ENCODE results near the gene ADI1.
"Not testable (repeated sequence)": the region's sequence is repeated elsewhere in the genome, so short reads cannot be mapped to it uniquely, and the experiment has no call there.

The ADI1 gene

DNA sequence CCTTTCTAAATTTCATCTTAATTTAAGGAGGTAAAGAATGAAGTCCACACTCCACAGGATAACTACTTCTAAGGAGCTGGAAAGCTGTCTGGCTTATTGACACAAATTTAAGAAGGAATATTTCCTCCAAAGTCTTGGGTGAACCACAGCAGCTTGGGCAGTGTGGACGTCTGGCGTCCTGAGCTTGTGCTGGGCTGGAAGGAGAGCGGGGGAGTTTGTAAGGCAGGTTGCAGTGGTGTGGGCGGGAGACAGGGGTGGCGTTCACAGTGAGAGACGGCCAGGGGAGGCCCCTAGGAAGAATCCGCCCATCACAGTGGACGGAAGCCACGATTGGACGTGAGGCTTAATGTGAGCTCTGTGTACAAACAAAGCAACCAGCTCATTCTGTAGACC, 25.7 kb downstream of the ADI1 start:
- no peak for DNase-seq (ENCODE audit: low read depth in 2 of 2)

DNA sequence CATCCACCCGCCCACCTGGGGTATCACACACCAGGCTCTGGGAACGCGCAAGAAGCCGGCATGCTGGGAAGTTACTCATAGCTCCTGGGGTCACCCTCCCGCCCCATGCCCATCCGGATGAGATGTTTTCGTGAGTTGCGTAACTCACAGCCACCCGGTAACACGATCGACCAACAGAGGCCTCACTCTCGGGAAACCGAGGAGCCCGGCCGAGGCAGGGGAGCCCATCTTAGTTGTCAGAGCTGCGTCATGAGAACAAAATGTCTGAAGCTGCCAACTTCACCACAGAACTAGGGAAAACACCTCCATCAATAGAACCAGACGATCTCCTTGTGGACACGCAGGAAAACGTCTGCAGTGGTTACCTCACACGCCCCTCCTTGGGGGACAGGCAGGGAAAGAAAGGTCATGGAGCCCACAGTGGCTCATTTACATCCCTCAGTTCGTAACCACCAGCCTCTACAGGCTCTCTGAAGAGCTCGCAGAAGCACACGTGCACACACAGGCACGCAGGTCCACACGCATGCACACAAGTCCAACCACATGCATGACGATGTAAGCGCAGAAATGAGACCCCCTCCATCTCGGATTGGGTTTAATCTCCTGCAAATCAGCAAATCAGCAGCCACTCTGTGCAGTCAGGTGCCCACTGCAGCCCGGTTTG, 26.2 kb downstream of the ADI1 start:
- peak in 1 of 2 experiments; percentile 8 for DNase-seq (ENCODE audit: low read depth in 2 of 2)

DNA sequence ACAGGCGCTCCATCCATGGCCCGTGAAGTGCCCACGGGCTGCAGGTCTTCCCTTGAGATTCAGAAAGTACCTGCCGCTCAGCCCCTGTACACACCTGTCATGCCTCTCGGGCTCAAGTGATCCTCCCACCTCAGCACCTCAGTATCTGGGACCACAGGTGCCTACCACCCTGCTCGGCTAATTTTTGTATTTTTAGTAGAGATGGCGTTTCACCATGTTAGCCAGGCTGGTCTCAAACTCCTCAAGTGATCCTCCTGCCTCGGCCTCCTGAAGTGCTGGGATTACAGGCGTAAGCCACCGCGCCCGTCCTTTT, 26.9 kb downstream of the ADI1 start:
- DNase-seq (ENCODE audit: low read depth in 2 of 2) = not testable (repeated sequence)

DNA sequence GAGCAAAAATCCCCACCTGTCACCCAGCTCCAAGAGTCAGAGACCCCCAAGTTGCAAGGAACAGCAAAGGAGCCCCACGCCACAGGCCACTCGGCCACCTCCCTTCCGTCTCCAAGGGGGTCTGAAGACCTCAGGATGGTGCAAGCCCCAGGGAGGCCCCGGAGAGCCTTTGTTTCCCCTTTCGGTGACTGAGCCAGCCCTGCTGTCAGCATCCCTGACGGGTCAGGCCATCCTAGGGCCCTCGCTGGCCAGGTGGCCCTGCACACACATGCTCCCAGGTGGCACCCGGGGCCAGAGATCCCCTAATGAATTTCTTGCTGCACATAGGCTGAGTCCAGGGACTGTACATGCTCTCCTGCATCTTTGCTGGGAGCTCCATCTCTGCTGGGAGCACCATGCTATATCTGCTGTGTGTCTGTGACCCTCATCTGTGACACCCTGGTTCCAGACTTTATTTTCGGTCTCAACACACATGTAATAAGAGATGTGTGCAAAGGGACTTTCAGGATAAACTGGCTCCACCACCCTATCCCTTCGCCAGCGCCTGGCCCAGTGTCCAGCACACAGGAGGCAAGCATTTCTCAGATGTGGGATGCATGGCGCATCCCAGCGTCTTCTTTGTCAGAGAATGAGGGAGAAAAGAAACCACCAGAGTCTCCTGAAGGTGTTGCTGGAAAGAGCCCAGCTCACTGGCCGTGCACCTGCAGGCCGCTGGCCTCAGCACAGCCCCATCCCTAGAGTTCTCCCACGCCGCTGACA, 27.4 kb downstream of the ADI1 start:
- no peak for DNase-seq (ENCODE audit: low read depth in 2 of 2)

DNA sequence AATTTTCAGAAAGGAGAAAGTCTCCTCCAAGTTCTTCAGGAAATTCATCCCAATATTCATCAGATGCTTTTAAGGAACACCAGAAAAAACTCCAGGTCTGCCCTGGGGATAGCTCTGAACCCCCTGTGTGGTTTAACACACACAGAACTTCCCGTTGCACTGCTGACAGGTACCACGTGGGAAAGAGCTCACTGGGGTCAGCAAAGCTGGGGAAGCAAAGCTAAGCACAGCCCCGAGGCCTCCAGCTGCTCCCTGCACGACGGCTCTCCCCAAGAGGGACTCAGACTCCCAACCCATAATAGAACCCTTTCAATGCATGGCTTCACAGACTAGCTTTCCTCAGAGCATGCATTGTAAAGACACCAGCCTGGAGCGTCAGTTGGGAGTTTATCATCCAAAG, 28.0 kb downstream of the ADI1 start:
- no peak for DNase-seq (ENCODE audit: low read depth in 2 of 2)

DNA sequence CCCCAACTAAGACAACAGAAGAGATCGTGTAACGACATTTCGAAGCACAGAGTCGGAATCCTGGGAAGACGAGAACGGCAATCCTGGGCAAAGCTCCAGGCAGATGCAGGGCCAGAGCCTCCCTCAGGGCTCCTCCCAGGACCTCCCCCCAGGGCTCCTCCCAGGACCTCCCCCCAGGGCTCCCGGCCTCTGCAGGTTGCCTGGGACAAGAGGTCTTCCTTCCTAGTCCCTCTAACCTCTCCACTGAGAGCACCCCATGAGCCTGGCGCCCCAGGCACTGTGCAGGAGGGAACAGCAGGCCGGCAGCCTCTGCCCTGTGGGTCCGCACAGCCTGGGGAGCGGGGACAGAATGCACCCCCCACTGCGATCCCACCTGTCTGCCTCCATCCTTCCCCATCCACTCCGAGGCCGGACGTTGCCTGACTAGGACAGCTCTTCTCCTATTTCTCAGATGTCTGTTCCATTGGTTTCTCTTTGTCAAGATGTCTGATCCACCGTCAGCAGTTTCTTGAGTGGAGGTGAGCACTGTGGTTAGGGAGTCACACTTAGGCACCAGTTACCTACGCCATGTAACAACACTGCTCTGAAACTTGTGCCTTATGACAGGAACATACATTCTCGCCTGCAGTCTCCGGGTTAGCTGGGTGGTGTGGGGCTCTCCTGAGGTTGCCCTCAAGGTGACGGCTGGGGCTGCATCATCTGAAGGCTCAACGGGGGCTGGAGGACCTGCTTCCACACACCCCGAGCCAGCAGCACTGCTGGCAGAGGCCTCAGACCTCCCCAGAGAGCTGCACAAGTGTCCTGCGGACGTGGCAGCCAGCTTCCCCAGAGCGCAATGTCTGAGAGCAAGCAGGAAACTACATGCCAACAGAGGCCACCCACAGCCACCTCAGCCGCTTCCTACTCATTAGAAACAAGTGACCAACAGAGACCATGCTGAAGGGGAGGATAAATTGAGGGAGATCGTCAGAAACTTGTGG, 28.9 kb downstream of the ADI1 start:
- DNase-seq (ENCODE audit: low read depth in 2 of 2) = no peak

DNA sequence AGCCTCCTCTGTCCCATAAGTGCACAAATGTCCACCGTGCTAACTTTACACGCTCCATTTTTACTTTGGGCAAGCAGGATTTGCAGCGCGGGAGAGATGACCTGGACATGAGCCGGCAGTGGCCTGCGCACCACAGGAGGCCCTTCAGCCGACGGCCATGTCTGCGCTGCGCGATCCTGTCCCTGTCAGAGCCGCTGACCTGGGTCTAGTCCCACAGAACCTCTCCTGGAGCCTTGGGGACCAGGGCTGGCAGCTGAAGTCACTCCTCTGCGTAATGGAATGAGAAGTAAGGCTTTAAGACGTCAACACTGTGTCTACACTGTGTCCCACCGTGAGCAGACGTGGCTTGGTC, 29.6 kb downstream of the ADI1 start:
- DNase-seq (ENCODE audit: low read depth in 2 of 2) = no peak

DNA sequence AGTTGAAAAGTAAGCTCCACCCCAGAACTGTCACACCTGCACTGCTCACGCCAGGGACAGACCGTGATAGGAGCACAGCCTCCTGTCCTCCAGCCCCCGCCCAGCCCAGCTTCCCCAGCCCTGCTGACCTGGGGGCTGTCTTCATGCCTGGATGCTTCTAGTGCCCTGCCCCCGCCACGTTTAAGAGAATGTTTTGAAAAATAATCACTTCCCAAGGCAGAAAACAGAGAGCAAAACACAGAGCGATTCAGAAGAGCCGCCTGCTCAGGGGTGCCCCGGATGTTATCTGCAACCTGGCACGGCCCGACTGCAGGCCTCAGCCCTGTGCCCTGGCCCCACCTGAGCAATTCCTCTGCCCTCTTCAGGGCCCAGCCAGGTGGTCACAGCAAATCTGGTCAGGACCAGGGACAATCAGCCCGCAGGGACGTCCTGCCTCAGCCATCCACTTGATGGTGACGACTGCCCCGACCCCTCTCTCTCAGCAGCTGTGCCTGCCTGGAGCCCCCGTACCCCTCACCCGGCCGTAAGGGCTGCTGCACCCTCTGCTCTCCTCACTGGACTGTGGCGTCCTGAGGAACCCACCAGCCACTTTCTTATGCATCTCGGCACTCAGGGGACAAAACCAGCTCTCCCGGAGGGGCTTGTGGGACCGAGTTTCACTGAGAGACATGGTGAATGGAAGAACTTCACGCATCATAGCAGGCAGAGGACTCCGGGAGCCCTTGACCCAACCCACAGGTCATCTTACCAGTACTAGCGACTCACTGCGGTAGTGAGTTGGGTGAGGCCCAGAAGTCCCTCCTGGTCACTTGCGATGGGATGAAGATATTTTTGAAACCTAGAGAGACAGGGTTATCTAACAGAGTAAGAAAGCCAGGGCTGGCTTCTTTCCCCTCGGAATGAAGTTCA, 30.2 kb downstream of the ADI1 start:
- DNase-seq (ENCODE audit: low read depth in 2 of 2) = no peak

DNA sequence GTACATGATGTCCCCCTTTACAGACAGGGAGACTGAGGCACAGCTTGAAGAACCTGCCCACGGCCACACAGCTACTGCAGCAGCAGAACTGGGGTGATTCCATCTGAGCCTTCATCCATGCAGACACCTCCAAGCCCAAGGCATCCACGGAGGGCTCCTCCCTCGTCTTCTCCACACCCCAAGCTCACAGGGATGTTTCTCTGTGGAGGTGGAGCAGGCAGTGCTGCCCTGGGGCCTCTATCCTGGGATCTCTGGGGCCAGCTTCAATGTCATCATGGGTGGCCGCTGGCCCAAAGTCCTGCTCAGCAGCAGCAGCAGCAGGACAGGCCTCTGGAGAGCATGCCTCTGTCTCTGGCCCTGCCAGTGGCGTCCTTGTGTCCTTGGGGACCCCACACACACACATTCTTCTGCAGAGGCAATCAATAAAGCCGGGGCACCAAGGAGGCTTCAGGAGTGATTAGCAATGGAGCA, 31.2 kb downstream of the ADI1 start:
- DNase-seq (ENCODE audit: low read depth in 2 of 2) = no peak

DNA sequence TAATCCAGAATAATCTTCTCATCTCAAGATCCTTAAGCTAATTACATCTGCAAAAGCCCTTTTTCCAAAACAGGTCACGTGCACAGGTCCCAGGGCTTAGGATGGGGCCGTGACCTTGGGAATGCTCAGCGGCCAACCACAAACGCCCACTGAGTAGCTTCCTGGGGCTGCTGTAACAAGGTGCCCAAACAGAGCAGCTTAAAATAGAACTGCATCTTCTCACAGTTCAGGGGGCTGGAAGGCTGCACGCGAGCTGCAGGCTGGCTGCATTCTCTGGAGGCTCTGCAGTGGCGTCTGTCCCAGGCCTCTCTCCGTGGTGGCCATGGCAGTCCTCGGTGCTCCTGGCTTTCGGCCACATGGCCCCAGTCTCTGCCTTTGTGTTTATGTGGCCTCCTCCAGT, 31.9 kb downstream of the ADI1 start:
- DNase-seq (ENCODE audit: low read depth in 2 of 2) = no peak

DNA sequence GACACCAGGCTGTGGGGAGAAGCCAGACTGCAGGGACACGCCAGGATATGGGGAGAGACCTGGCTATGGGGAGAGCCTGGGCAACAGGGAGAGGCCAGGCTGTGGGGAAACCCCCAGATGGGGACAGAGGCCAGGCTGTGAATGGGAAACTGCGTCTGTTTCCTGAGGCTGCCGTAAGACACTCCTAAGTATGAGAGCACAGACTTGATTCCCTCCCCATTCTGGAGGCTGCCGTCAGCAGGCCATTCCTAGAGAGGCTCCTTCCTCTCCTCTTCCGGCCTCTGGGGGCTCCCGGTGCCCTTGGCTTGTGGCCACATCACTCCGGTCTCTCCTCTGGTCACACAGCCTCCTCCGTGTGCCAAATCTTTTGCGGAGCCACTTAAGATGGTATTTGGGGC, 32.3 kb downstream of the ADI1 start:
- DNase-seq (ENCODE audit: low read depth in 2 of 2) = no peak

DNA sequence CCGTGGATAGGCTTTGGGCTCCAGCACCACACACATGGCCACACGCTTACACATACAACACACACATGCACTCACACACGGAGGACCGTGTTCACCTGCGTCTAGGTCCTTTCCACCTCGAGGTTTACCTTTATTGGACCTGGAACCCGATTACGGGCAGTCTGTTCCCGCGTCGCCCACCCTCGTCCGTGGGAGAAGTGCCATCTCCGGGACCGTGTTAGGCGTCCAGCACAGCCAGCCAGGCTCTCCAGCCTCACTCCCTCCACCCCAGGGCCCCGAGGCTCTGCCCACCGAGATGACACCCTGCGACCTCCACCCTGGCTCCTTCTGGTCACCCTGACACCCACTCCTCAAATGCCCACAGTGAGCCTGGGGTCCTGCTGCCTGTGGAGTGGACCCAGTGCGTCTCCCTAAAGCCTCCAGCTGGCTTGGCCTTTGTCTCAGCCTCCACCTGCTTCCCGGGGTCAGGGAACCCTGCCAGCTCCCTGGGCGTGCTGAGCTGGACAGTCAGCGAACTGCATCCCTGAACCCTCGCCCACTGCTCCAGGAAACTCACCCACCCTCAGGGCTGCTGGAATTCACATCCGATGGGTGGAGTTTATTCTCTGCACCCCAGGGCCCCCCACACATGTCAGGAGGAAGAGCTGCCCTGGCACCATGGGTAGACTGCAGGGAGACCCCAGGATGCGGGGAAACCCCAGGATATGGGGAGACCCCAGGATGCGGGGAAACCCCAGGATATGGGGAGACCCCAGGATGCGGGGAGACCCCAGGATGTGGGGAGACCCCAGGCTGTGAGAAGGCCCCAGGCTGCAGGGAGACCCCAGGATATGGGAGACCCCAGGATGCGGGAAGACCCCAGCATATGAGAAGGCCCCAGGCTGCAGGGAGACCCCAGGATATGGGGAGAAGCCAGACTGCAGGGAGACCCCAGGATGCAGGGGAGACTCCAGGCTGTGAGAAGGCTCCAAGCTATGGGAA, 33.0 kb downstream of the ADI1 start:
- no peak for DNase-seq (ENCODE audit: low read depth in 2 of 2)

DNA sequence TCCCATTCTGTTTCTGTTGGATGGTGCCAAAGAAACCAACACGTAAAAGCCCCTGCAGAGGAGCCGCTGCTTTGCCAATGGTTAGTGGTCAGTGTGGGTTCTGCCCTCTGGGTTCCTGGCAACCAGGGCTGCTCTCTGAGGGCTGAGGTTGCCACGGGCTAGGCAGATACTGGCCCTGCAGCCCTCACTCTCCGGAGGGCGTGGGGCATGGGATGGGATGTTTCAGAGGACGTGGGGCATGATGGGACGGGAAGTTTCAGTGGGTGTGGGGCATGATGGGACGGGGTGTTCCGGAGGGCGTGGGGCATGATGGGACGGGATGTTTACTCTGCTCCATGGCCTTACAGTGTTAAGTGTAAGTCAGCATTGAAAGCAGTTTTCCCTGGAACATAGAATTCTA, 34.2 kb downstream of the ADI1 start:
- no peak for DNase-seq (ENCODE audit: low read depth in 2 of 2)

DNA sequence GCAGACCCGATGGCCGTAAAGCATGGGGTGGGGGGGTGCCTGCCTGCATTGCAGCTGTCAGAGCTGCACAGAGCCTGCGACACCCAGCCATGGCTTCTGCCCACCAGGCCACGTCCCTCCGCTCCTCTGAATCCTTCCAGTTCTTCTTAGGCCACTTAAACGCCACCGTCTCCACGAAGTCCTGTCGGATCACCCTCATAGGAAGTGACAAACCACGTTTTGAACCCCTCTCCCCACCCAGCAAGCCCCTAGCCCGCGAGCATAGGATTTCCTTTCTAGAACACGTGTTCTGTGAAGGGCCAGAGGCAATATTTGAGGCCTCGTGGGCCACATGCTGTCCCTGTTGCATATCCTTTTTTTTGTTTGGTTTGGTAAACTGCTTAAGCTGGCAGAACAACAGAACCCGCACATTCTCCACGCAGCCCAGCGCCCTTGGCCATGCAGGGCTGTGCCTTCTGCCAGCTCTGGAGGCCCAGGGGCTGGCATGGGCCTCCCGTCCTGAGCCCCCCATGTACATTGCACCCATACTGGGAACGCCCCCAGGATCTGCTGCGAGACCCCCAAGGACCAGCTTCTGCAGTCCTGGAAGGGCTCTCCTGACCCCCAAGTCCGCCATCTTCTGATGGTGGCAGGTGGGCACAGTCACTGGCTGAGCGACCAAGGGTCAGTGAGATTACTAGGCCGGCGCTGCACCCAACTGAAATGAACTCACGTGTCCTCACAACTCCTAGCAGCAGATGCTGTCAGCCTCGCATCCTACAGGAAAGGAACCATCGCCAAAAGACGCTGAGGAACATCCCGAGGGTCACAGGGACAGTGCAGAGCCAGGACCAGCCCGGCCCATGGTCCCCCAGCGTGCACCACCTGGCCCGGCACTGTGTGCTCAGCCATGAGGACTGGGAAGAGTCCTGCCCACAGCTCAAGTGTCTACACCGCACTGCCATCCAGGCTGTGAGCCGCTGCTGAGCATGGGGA, 35.1 kb downstream of the ADI1 start:
- DNase-seq (ENCODE audit: low read depth in 2 of 2) = no peak

DNA sequence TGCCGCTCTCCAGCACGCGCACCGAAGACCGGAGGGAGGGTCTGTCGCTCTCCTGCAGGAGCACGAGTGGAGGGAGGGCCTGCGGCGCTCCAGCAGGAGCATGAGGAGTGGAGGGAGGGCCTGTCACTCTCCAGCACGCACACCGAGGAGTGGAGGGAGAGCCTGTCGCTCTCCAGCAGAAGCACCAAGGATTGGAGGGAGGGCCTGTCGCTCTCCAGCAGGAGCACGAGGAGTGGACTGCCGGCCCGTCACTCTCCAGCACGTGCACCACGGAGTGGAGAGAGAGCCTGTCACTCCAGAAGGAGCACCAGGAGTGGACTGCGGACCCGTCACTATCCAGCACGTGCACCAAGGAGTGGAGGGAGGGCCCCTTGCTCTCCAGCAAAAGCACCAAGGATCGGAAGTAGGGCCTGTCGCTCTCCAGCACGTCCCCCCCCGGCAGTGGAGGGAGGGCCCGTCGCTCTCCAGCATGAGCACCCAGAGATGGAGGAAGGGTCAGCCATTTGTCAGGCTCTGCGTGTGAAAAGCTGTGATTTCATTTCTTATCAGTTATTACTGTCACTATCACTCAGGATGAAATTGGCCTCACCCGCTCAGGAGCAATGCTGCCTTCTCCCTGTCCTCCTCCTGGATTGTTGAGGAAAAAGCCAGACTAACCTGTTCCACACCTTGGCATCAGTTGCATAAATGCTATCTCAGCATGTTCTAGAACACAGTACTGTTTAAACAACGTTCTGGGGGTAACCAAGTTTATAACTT, 35.9 kb downstream of the ADI1 start:
- peak; percentile 84 to 88 for DNase-seq (ENCODE audit: low read depth in 2 of 2)

DNA sequence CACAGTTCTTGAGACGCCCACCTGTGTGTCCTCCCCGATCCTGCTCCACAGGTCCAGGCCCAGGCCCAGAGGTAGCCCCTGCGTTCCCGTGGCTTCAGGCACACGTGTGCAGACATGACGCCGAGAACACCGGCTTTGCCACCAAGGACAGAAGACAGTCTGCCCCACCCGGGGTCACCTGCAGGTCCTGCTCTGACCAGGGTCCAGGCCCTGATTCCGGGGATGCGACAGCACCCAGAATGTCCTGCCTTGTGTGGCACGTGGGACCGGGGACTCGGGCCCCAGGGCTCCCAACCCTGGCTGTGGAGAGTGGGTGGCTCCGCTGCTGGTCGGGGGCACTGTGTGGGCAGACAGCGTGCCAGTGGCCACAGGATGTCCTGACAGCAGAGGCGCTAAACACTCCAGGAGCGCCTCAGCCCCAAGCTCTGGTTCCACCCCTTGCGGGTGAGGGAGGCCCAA, 36.9 kb downstream of the ADI1 start:
- no peak for DNase-seq (ENCODE audit: low read depth in 2 of 2)

DNA sequence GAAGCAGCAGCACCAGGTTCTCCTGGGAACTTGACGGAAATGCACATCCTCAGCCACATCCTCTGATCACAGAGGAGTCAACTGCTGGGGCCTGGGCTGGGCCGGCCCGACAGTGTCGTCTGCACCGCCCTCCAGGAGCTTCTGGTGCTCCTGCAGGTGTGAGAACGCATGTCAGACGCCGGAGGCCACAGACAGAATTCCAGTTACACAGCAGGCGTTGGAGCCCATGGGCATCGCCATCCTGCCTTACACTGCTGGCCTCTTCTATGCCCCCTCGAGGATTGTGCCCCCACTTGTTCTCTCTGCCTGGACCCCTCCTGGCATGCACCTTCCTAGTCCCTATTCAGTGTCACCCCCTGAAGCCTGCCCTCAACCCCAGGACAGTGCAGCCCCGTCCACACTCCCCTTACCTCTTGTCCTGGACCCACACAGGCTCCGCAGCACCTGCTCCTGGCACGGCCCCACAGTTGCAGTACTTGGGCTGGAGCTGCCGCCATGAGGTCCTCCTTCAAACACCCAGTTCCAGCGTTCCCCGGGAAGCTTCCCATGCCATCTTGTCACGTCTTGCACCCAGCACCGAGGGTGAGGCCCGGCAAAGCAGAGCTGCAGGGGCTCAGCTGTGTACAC, 37.5 kb downstream of the ADI1 start:
- DNase-seq (ENCODE audit: low read depth in 2 of 2) = no peak

DNA sequence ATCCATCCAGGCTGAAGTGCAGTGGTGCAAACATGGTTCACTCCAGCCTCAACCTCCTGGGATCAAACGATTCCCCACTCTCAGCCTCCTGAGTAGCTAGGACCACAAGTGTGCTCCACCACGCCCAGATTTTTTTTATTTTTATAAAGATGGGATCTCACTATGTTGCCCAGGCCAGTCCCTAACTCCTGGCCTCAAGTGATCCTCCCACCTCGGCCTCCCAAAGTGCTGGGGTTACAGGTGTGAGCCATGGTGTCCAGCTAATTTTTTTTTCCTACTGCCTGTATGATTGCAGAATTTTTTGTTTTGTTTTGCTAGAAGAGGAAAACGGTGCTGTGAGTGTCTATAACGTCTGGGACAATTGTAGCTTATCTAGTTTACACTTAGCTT, 38.3 kb downstream of the ADI1 start:
- DNase-seq (ENCODE audit: low read depth in 2 of 2) = no peak

Data from fibroblast of skin of left biceps (primary cell).